ENCODE measurements around the gene NR3C2. TPM values are rescaled to one million over a fixed set of nuclear protein-coding genes. Genes with fewer than 3 reads are reported as not detected.

The NR3C2 gene
- total RNA-seq, 1 donor from 2014 or later: 0.54 TPM

- TF ChIP-seq CTCF (IDR thresholded peaks at IDR 0.05; ENCODE audit: unreplicated experiment): no peak
- no peak for DNase-seq (ENCODE audit: low spot score)
- H3K4me3 Mint-ChIP-seq (ENCODE audit: unreplicated experiment): no peak overlapping the region
- peaks cover 27% of the 10 kb centered on the region for H3K36me3 Mint-ChIP-seq (ENCODE audit: low read depth, unreplicated experiment)
- H3K27me3 Mint-ChIP-seq (ENCODE audit: unreplicated experiment): peaks cover 9% of the 10 kb centered on the region
- H3K4me1 Mint-ChIP-seq (ENCODE audit: unreplicated experiment): no peaks in the 10 kb centered on the region
- H3K27ac Mint-ChIP-seq (ENCODE audit: unreplicated experiment): no peak overlapping the region
- peaks cover 6% of the 10 kb centered on the region for H3K9me3 Mint-ChIP-seq (ENCODE audit: unreplicated experiment)
Observed at GRCh38 chr4:148072789-148073188, 369.4 kb downstream of the NR3C2 start.

GRCh38 chr4:148071009-148071408, 371.2 kb downstream of the NR3C2 start:
- no peak for DNase-seq (ENCODE audit: low spot score)
- Mint-ChIP-seq H3K4me3 (ENCODE audit: unreplicated experiment) (no peak overlapping the region), H3K9me3 (ENCODE audit: unreplicated experiment) (peaks cover 6% of the 10 kb centered on the region), H3K27me3 (ENCODE audit: unreplicated experiment) (peaks cover 10% of the 10 kb centered on the region), H3K36me3 (ENCODE audit: low read depth, unreplicated experiment) (peaks cover 23% of the 10 kb centered on the region), H3K4me1 (ENCODE audit: unreplicated experiment) (no peaks in the 10 kb centered on the region), H3K27ac (ENCODE audit: unreplicated experiment) (no peak overlapping the region)
- no peak for TF ChIP-seq CTCF (IDR thresholded peaks at IDR 0.05; ENCODE audit: unreplicated experiment)

- H3K4me1 Mint-ChIP-seq (ENCODE audit: unreplicated experiment): no peaks in the 10 kb centered on the region
- no peak for DNase-seq (ENCODE audit: low spot score)
- no peak overlapping the region for H3K4me3 Mint-ChIP-seq (ENCODE audit: unreplicated experiment)
- H3K36me3 Mint-ChIP-seq (ENCODE audit: low read depth, unreplicated experiment): peaks cover 14% of the 10 kb centered on the region
- TF ChIP-seq CTCF (IDR thresholded peaks at IDR 0.05; ENCODE audit: unreplicated experiment): no peak
- H3K9me3 Mint-ChIP-seq (ENCODE audit: unreplicated experiment): no peaks in the 10 kb centered on the region
- H3K27ac Mint-ChIP-seq (ENCODE audit: unreplicated experiment): no peak overlapping the region
- H3K27me3 Mint-ChIP-seq (ENCODE audit: unreplicated experiment): peaks cover 6% of the 10 kb centered on the region
Observed at GRCh38 chr4:148069895-148070178, 372.4 kb downstream of the NR3C2 start.

GRCh38 chr4:148069086-148069894, 372.9 kb downstream of the NR3C2 start:
- no peaks in the 10 kb centered on the region for H3K4me1 Mint-ChIP-seq (ENCODE audit: unreplicated experiment)
- no peaks in the 10 kb centered on the region for H3K9me3 Mint-ChIP-seq (ENCODE audit: unreplicated experiment)
- DNase-seq (ENCODE audit: low spot score): no peak
- H3K36me3 Mint-ChIP-seq (ENCODE audit: low read depth, unreplicated experiment): peaks cover 12% of the 10 kb centered on the region
- TF ChIP-seq CTCF (IDR thresholded peaks at IDR 0.05; ENCODE audit: unreplicated experiment): no peak
- H3K4me3 Mint-ChIP-seq (ENCODE audit: unreplicated experiment): no peak overlapping the region
- peaks cover 4% of the 10 kb centered on the region for H3K27me3 Mint-ChIP-seq (ENCODE audit: unreplicated experiment)
- no peak overlapping the region for H3K27ac Mint-ChIP-seq (ENCODE audit: unreplicated experiment)

GRCh38 chr4:148068065-148068911, 373.9 kb downstream of the NR3C2 start:
- H3K27ac Mint-ChIP-seq (ENCODE audit: unreplicated experiment): no peak overlapping the region
- TF ChIP-seq CTCF (IDR thresholded peaks at IDR 0.05; ENCODE audit: unreplicated experiment): no peak
- H3K4me3 Mint-ChIP-seq (ENCODE audit: unreplicated experiment): no peak overlapping the region
- no peak for DNase-seq (ENCODE audit: low spot score)
- H3K36me3 Mint-ChIP-seq (ENCODE audit: low read depth, unreplicated experiment): peaks cover 2% of the 10 kb centered on the region
- H3K27me3 Mint-ChIP-seq (ENCODE audit: unreplicated experiment): peaks cover 6% of the 10 kb centered on the region
- H3K4me1 Mint-ChIP-seq (ENCODE audit: unreplicated experiment): no peaks in the 10 kb centered on the region
- no peaks in the 10 kb centered on the region for H3K9me3 Mint-ChIP-seq (ENCODE audit: unreplicated experiment)
